ENCODE data around the gene GALNT10.

DNA sequence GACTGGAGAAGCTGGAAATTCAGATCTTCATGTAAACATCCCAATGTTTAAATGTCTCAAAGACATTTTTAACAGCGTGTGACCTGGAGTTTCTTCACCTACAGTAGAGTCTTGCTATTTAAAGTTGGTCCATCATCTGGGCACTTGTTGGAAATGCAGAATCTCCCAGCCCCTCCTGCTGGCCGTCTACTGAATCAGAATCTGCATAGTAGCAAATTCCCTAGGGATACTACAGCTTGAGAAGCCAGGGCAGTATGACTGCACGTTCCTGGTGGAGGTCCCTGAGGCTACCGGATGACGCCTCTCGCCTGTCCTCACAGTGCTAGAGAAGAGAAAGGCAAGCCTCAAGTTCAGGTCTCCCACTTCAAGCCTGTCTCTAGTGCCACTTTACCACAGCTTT, 271.0 kb downstream of the GALNT10 start:
- TF ChIP-seq, protein P1, sequence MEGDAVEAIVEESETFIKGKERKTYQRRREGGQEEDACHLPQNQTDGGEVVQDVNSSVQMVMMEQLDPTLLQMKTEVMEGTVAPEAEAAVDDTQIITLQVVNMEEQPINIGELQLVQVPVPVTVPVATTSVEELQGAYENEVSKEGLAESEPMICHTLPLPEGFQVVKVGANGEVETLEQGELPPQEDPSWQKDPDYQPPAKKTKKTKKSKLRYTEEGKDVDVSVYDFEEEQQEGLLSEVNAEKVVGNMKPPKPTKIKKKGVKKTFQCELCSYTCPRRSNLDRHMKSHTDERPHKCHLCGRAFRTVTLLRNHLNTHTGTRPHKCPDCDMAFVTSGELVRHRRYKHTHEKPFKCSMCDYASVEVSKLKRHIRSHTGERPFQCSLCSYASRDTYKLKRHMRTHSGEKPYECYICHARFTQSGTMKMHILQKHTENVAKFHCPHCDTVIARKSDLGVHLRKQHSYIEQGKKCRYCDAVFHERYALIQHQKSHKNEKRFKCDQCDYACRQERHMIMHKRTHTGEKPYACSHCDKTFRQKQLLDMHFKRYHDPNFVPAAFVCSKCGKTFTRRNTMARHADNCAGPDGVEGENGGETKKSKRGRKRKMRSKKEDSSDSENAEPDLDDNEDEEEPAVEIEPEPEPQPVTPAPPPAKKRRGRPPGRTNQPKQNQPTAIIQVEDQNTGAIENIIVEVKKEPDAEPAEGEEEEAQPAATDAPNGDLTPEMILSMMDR (IDR thresholded peaks at IDR 0.05; ENCODE audit: insufficient read depth, low read depth, low read length), result peak; percentile 32
- TF ChIP-seq EZH2 (IDR thresholded peaks at IDR 0.05; ENCODE audit: insufficient read depth, low read length), result no peak
